ENCODE results near the gene AFAP1L2. TPM values are rescaled to one million over a fixed set of nuclear protein-coding genes. Genes with fewer than 3 reads are reported as not detected.

Gene AFAP1L2
- polyA plus RNA-seq, 1 donor from 2014 or later, result 0.88 TPM

- H3K9me2 ChIP-seq (ENCODE audit: insufficient read depth, low read length), result no peaks in the 10 kb centered on the region
- no peaks in the 10 kb centered on the region for H3F3A ChIP-seq (ENCODE audit: insufficient read depth, low read length, poor library complexity, severe bottlenecking)
- H3K9me3 ChIP-seq (ENCODE audit: low read length), result no peaks in the 10 kb centered on the region
- no peaks in the 10 kb centered on the region for H4K20me1 ChIP-seq (ENCODE audit: insufficient read depth)
- no peak overlapping the region for H3K9ac ChIP-seq (ENCODE audit: low read length)
- no peaks in the 10 kb centered on the region for H3K79me2 ChIP-seq (replicated peaks; ENCODE audit: insufficient read depth, low read length)
- no peak overlapping the region for H2AFZ ChIP-seq (ENCODE audit: low read depth, low read length)
- H3K36me3 ChIP-seq (ENCODE audit: insufficient read depth, low read length), result no peaks in the 10 kb centered on the region
- no peak for TF ChIP-seq MXI1 (conservative IDR thresholded peaks at IDR 0.05; ENCODE audit: poor library complexity, severe bottlenecking)
- TF ChIP-seq POLR2AphosphoS5 (IDR thresholded peaks at IDR 0.05), result no peak
- no peak for TF ChIP-seq TAF1 (IDR thresholded peaks at IDR 0.05; ENCODE audit: low read depth)
- TF ChIP-seq REST (IDR thresholded peaks at IDR 0.05; ENCODE audit: borderline replicate concordance), result no peak
- no peak for TF ChIP-seq SMC3 (conservative IDR thresholded peaks at IDR 0.05; ENCODE audit: poor library complexity)
- no peak for TF ChIP-seq CTCF (IDR thresholded peaks at IDR 0.05; ENCODE audit: poor library complexity, severe bottlenecking)
- no peak for TF ChIP-seq EZH2 (IDR thresholded peaks at IDR 0.05; ENCODE audit: borderline replicate concordance, insufficient read depth, low read length, poor library complexity, severe bottlenecking)
- TF ChIP-seq EP300 (conservative IDR thresholded peaks at IDR 0.05; ENCODE audit: poor library complexity, severe bottlenecking), result no peak
- TF ChIP-seq RAD21 (conservative IDR thresholded peaks at IDR 0.05), result no peak
- H3K27ac ChIP-seq (ENCODE audit: low read length), result no peak overlapping the region
- H3K4me2 ChIP-seq (ENCODE audit: low read length), result no peak overlapping the region
- no peak overlapping the region for H3K4me3 ChIP-seq (ENCODE audit: low read length)
- H3K27me3 ChIP-seq (ENCODE audit: insufficient read depth, low read depth, low read length), result no peaks in the 10 kb centered on the region
Measured at GRCh38 chr10:114329634-114330365, 74.5 kb downstream of the AFAP1L2 start.

GRCh38 chr10:114328874-114329273 lies 75.4 kb downstream of the AFAP1L2 start:
- no peak for TF ChIP-seq RAD21 (conservative IDR thresholded peaks at IDR 0.05)
- Histone ChIP-seq H3K27me3 (ENCODE audit: insufficient read depth, low read depth, low read length) (no peaks in the 10 kb centered on the region), H4K20me1 (ENCODE audit: insufficient read depth) (no peaks in the 10 kb centered on the region), H3K4me2 (ENCODE audit: low read length) (no peak overlapping the region), H3F3A (ENCODE audit: insufficient read depth, low read length, poor library complexity, severe bottlenecking) (no peaks in the 10 kb centered on the region), H3K9me2 (ENCODE audit: insufficient read depth, low read length) (no peaks in the 10 kb centered on the region), H3K4me3 (ENCODE audit: low read length) (no peak overlapping the region), H3K36me3 (ENCODE audit: insufficient read depth, low read length) (no peaks in the 10 kb centered on the region), H3K27ac (ENCODE audit: low read length) (no peak overlapping the region), H3K79me2 (replicated peaks; ENCODE audit: insufficient read depth, low read length) (no peaks in the 10 kb centered on the region), H3K9ac (ENCODE audit: low read length) (no peak overlapping the region), H3K9me3 (ENCODE audit: low read length) (no peaks in the 10 kb centered on the region), H2AFZ (ENCODE audit: low read depth, low read length) (no peak overlapping the region)

All from neural cell (in vitro differentiated cells).